H1 (cell line): ENCODE measurements around the gene EMP3. TPM values are rescaled to one million over a fixed set of nuclear protein-coding genes. Genes with fewer than 3 reads are reported as not detected.

Experiments used
- CTCF ChIA-PET: fragments of 300-600 bp; sonication (Branson Sonifier 250); formaldehyde crosslinking; loops from one replicate; lab custom pipeline; 2021; ENCODE audit not compliant: partially characterized antibody; lab: Charles Lee
- POLR2A ChIA-PET: fragments of 300-600 bp; sonication (Branson Sonifier 250); formaldehyde crosslinking; loops from one replicate; lab custom pipeline; 2021; ENCODE audit warnings: inconsistent platforms; ENCODE audit not compliant: partially characterized antibody; lab: Charles Lee
- DNase-seq, 2 experiments: peaks; one replicate each; pipeline versions ENCODE4 v3.0.0 to v3.0.0-alpha.2; 2010 to 2022; ENCODE audit warnings: low spot score in 2 of 2, low read depth in 1 of 2, mixed read lengths in 1 of 2
- FAIRE-seq: peaks from 2 replicates; lab custom pipeline; 2011; peaks lifted over from hg19 to GRCh38; lab: Jason Lieb, UNC
- H2AFZ ChIP-seq: 2 replicates; pipeline ENCODE4 v1.8.1; 2012; ENCODE audit warnings: low read length, inconsistent platforms
- H2AK5ac ChIP-seq: 2 replicates; pipeline ENCODE4 v1.6.1; 2013; ENCODE audit warnings: low read depth, low read length
- H2BK120ac ChIP-seq: replicated peaks from 2 replicates; pipeline ENCODE3; 2013; ENCODE audit warnings: low read depth, low read length, inconsistent platforms
- H2BK12ac ChIP-seq: 2 replicates; pipeline ENCODE4 v1.6.1; 2013; ENCODE audit warnings: low read depth, low read length
- H2BK15ac ChIP-seq: 2 replicates; pipeline ENCODE4 v1.6.1; 2013; ENCODE audit warnings: low read length
- H2BK20ac ChIP-seq: 2 replicates; pipeline ENCODE4 v1.6.1; 2013; ENCODE audit warnings: low read length
- H2BK5ac ChIP-seq: 2 replicates; pipeline ENCODE4 v1.6.1; 2013; ENCODE audit warnings: low read depth, low read length
- H3K14ac ChIP-seq: 2 replicates; pipeline ENCODE4 v1.6.1; 2013; ENCODE audit warnings: inconsistent platforms; ENCODE audit not compliant: insufficient read length
- H3K18ac ChIP-seq: 2 replicates; pipeline ENCODE4 v1.6.1; 2013; ENCODE audit warnings: low read length; ENCODE audit errors: extremely low read depth
- H3K23ac ChIP-seq: 2 replicates; pipeline ENCODE4 v1.6.1; 2013; ENCODE audit warnings: inconsistent platforms; ENCODE audit not compliant: insufficient read length
- H3K23me2 ChIP-seq: 2 replicates; pipeline ENCODE4 v1.6.1; 2013; ENCODE audit warnings: low read depth, low read length
- H3K27ac ChIP-seq: 2 replicates; pipeline ENCODE4 v1.6.1; 2011; ENCODE audit warnings: low read depth, low read length, inconsistent platforms
- H3K27me3 ChIP-seq, 4 experiments: replicated peaks in 1 of 4; 1 replicate in 1 of 4; 2 replicates in 3 of 4; pipeline versions ENCODE4 v1.6.1 to v1.8.1; 2011 to 2013; ENCODE audit warnings: low read length in 3 of 4, mild to moderate bottlenecking in 3 of 4, inconsistent platforms in 2 of 4, mixed read lengths in 2 of 4, moderate library complexity in 1 of 4; ENCODE audit not compliant: control insufficient read depth in 3 of 4, insufficient read depth in 3 of 4; ENCODE audit errors: extremely low read depth in 1 of 4
- H3K36me3 ChIP-seq, 4 experiments: 2 replicates each; pipeline versions ENCODE4 v1.6.1 to v1.8.1; 2011 to 2013; ENCODE audit warnings: mild to moderate bottlenecking in 4 of 4, low read length in 3 of 4, moderate library complexity in 2 of 4, control low read depth in 1 of 4, inconsistent platforms in 1 of 4; ENCODE audit not compliant: insufficient read depth in 4 of 4, control insufficient read depth in 2 of 4
- H3K4ac ChIP-seq: replicated peaks from 2 replicates; pipeline ENCODE3; 2013; ENCODE audit warnings: low read length, low read depth, mixed read lengths, inconsistent platforms; ENCODE audit not compliant: insufficient read length
- H3K4me1 ChIP-seq, 4 experiments: replicated peaks in 1 of 4; 1 replicate in 1 of 4; 2 replicates in 3 of 4; pipeline versions ENCODE4 v1.6.1 to v1.8.1; 2011 to 2013; ENCODE audit warnings: low read length in 3 of 4, inconsistent platforms in 2 of 4, mixed read lengths in 1 of 4; ENCODE audit not compliant: insufficient read depth in 4 of 4, control insufficient read depth in 3 of 4
- H3K4me2 ChIP-seq, 2 experiments: 2 replicates each; pipeline versions ENCODE4 v1.6.1 to v1.8.1; 2011 to 2013; ENCODE audit warnings: low read depth in 2 of 2, low read length in 2 of 2, control low read depth in 1 of 2, inconsistent platforms in 1 of 2, mild to moderate bottlenecking in 1 of 2; ENCODE audit not compliant: insufficient read depth in 1 of 2
- H3K4me3 ChIP-seq, 4 experiments: fragments of 200-600, 300-600 bp in 1 of 4; sonication (generic), shearing (Covaris generic), sonication (Bioruptor Twin) in 1 of 4; 2 replicates each; pipeline versions ENCODE4 v1.5.1 to v1.8.1; 2011 to 2016; ENCODE audit warnings: low read length in 4 of 4, low read depth in 3 of 4, control low read depth in 2 of 4, inconsistent platforms in 2 of 4, mild to moderate bottlenecking in 2 of 4, mixed read lengths in 1 of 4, moderate library complexity in 1 of 4; ENCODE audit not compliant: insufficient read depth in 2 of 4; ENCODE audit errors: extremely low read depth in 1 of 4
- H3K56ac ChIP-seq: replicated peaks from 2 replicates; pipeline ENCODE3; 2013; ENCODE audit warnings: low read depth, mild to moderate bottlenecking, mixed read lengths, low read length, inconsistent platforms; ENCODE audit not compliant: insufficient read length
- H3K79me1 ChIP-seq: 2 replicates; pipeline ENCODE4 v1.6.1; 2013; ENCODE audit warnings: low read depth, low read length, control low read depth
- H3K79me2 ChIP-seq, 2 experiments: 2 replicates each; pipeline versions ENCODE4 v1.6.1 to v1.8.1; 2012 to 2013; ENCODE audit warnings: low read length in 2 of 2, mild to moderate bottlenecking in 2 of 2, inconsistent platforms in 1 of 2; ENCODE audit not compliant: insufficient read depth in 2 of 2, control insufficient read depth in 1 of 2
- H3K9ac ChIP-seq, 4 experiments: replicated peaks in 1 of 4; 1 replicate in 1 of 4; 2 replicates in 3 of 4; pipeline versions ENCODE4 v1.6.1 to v1.8.1; 2011 to 2013; ENCODE audit warnings: low read depth in 3 of 4, low read length in 3 of 4, control low read depth in 2 of 4, mild to moderate bottlenecking in 2 of 4, moderate library complexity in 2 of 4, inconsistent platforms in 1 of 4; ENCODE audit errors: extremely low read depth in 1 of 4
- H3K9me3 ChIP-seq, 2 experiments: 2 replicates each; pipeline versions ENCODE4 v1.6.1 to v1.8.1; 2012 to 2013; ENCODE audit warnings: mild to moderate bottlenecking in 2 of 2, moderate library complexity in 2 of 2, control low read depth in 1 of 2, inconsistent platforms in 1 of 2, low read depth in 1 of 2, low read length in 1 of 2, mixed read lengths in 1 of 2; ENCODE audit not compliant: insufficient read depth in 2 of 2
- H4K20me1 ChIP-seq, 2 experiments: replicated peaks in 1 of 2; 2 replicates each; pipeline versions ENCODE3 to v1.8.1; 2011 to 2013; ENCODE audit warnings: inconsistent platforms in 2 of 2, low read length in 2 of 2, mild to moderate bottlenecking in 1 of 2; ENCODE audit not compliant: insufficient read depth in 2 of 2, control insufficient read depth in 1 of 2
- H4K5ac ChIP-seq: 2 replicates; pipeline ENCODE4 v1.6.1; 2013; ENCODE audit warnings: low read length, low read depth, mixed read lengths, inconsistent platforms; ENCODE audit not compliant: insufficient read length
- H4K8ac ChIP-seq: 2 replicates; pipeline ENCODE4 v1.8.0; 2013; ENCODE audit warnings: mild to moderate bottlenecking, moderate library complexity, low read length, inconsistent platforms; ENCODE audit not compliant: insufficient read depth; ENCODE audit errors: extremely low read depth
- H4K91ac ChIP-seq: replicated peaks from 2 replicates; pipeline ENCODE3; 2013; ENCODE audit warnings: low read length, mixed read lengths, inconsistent platforms; ENCODE audit not compliant: insufficient read length
- BACH1 ChIP-seq: IDR thresholded peaks from 2 replicates; pipeline ENCODE4 v1.6.1; 2012; ENCODE audit warnings: low read length, improper control_type of control experiment
- CBX5 ChIP-seq: fragments of 300-800, 300-1000 bp; sonication (generic); IDR thresholded peaks from 2 replicates; pipeline ENCODE4 v1.7.1; 2016; ENCODE audit warnings: antibody characterized with exemption, low read length, low read depth
- E2F6 ChIP-seq: IDR thresholded peaks from 2 replicates; pipeline ENCODE4 v1.6.1; 2012; ENCODE audit warnings: inconsistent platforms
- EZH2 ChIP-seq: fragments of 200-600 bp; sonication (generic); IDR thresholded peaks from 2 replicates; pipeline ENCODE4 v1.7.1; 2012; ENCODE audit warnings: low read depth, mild to moderate bottlenecking, moderate library complexity, low read length, inconsistent platforms; ENCODE audit not compliant: severe bottlenecking
- GABPA ChIP-seq: IDR thresholded peaks from 2 replicates; pipeline ENCODE4 v1.6.1; 2011; ENCODE audit warnings: mild to moderate bottlenecking, low read length, moderate library complexity, borderline replicate concordance; ENCODE audit not compliant: insufficient read depth
- JUN ChIP-seq: IDR thresholded peaks from 2 replicates; pipeline ENCODE4 v1.6.1; 2011; ENCODE audit warnings: low read depth, mild to moderate bottlenecking, improper control_type of control experiment, low read length
- POU5F1 ChIP-seq: IDR thresholded peaks from 2 replicates; pipeline ENCODE4 v1.6.1; 2011; ENCODE audit warnings: low read depth, mild to moderate bottlenecking, low read length, moderate library complexity
- RAD21 ChIP-seq, 2 experiments: IDR thresholded peaks in 1 of 2; conservative IDR thresholded peaks in 1 of 2; 2 replicates each; pipeline ENCODE4 v1.6.1; 2011; ENCODE audit warnings: low read depth in 2 of 2, low read length in 2 of 2, improper control_type of control experiment in 1 of 2, inconsistent platforms in 1 of 2, mild to moderate bottlenecking in 1 of 2, moderate library complexity in 1 of 2
- SAP30 ChIP-seq: fragments of 300-600 bp; sonication (generic); IDR thresholded peaks from 2 replicates; pipeline ENCODE4 v1.7.1; 2012; ENCODE audit warnings: low read length, moderate library complexity, mild to moderate bottlenecking, inconsistent platforms; ENCODE audit not compliant: insufficient read depth, insufficient replicate concordance
- SIRT6 ChIP-seq: IDR thresholded peaks from one replicate; pipeline ENCODE4 v1.7.1; 2012; ENCODE audit warnings: low read length, inconsistent platforms
- SIX5 ChIP-seq: IDR thresholded peaks from 2 replicates; pipeline ENCODE4 v1.6.1; 2011; ENCODE audit warnings: mild to moderate bottlenecking, low read depth, low read length
- SP2 ChIP-seq: IDR thresholded peaks from 2 replicates; pipeline ENCODE4 v1.6.1; 2012; ENCODE audit warnings: mild to moderate bottlenecking, low read length, inconsistent platforms
- SRF ChIP-seq: IDR thresholded peaks from 2 replicates; pipeline ENCODE4 v1.6.1; 2011; ENCODE audit warnings: mild to moderate bottlenecking, low read depth, low read length, moderate library complexity
- WGBS, 2 experiments: shearing (Covaris generic) in 1 of 2; methylation state at CpG; one replicate each; pipeline versions ENCODE4 v1.1.6 to v1.1.7; 2013 to 2015; ENCODE audit warnings: low lambda C conversion rate in 2 of 2, mixed read lengths in 2 of 2, inconsistent platforms in 1 of 2, low coverage in 1 of 2, missing lambda C conversion rate in 1 of 2; ENCODE audit not compliant: insufficient replicate concordance in 2 of 2, insufficient coverage in 1 of 2, insufficient read length in 1 of 2; ENCODE audit errors: extremely low coverage in 1 of 2, missing lambda C conversion rate in 1 of 2; 5-methylcytosine and 5-hydroxymethylcytosine counted together
- polyA plus RNA-seq, 7 experiments: library from polyadenylated mRNA; depleted of rRNA in 3 of 7; stranded (reverse) in 5 of 7; unstranded in 2 of 7; fragments of >200 nt in 5 of 7; fragments of 200-250 nt in 2 of 7; gene quantifications; 1 replicate in 5 of 7; 2 replicates in 1 of 7; 4 replicates in 1 of 7; pipeline versions ENCODE4 v1.2.1 to v1.2.3, GENCODE V29; 2011 to 2013; ENCODE audit warnings: missing spikeins in 2 of 7, mixed read lengths in 2 of 7
- total RNA-seq: library from RNA; stranded (reverse); fragmentation: NEBNext Ultra II Directional; extraction: Animal tissue kit (Norgen Biotek cat#: 25700); gene quantifications from 2 replicates; pipeline ENCODE4 v1.2.1, GENCODE V29; 2021

The EMP3 gene
- total and polyA plus RNA-seq, 2 of the 8 experiments (the other 6 are each of a cell fraction or from before 2014, with no cell fraction given), result 18.4 to 87.8 TPM

- Histone ChIP-seq H3K23ac (no peak overlapping the region), H4K5ac (peak overlapping the region; percentile 71), H2BK20ac (no peak overlapping the region), H4K91ac (peak overlapping the region; percentile 77), H3K27me3 (peaks cover 0 to 10% (median 2%) of the 10 kb centered on the region in 4 experiments; a peak in 2 of 7 replicates), H2AK5ac (peak overlapping the region; percentile 84; the same call in 1 of the 2 replicates), H4K20me1 (no peaks in the 10 kb centered on the region), H2BK5ac (peak overlapping the region; percentile 92), H3K23me2 (peaks cover 7% of the 10 kb centered on the region), H3K79me1 (no peaks in the 10 kb centered on the region), H2BK120ac (peak overlapping the region; percentile 18), H2BK15ac (no peak overlapping the region), H3K27ac (peak overlapping the region; percentile 80), H3K9ac (peak overlapping the region; percentile 71 to 91 (median 82)), H3K79me2 (no peaks in the 10 kb centered on the region), H3K18ac (peak overlapping the region; percentile 96), H3K14ac (no peak overlapping the region), H4K8ac (peak overlapping the region; percentile 91), H3K56ac (peak overlapping the region; percentile 88), H3K36me3 (no peaks in the 10 kb centered on the region), H2BK12ac (peak overlapping the region; percentile 87), H3K4me2 (peak overlapping the region; percentile 77 to 97), H3K4ac (peak overlapping the region; percentile 58), H3K9me3 (no peaks in the 10 kb centered on the region), H2AFZ (no peak overlapping the region), H3K4me3 (peak overlapping the region; percentile 44 to 90 (median 72)), H3K4me1 (peaks cover 0 to 5% (median 4%) of the 10 kb centered on the region in 4 experiments; a peak in 4 of 7 replicates)
- POLR2A ChIA-PET, result interaction anchor here (0.8 to 3.1 kb wide), 15 partner anchors 9 to 116 kb away, joined by 3 to 27 read pairs (median 5); partner anchors contain the start of genes GRIN2D, GRWD1 and KDELR1
- CTCF ChIA-PET, result interaction anchor here (0.9 to 2.6 kb wide), 10 partner anchors 9 to 106 kb away, joined by 3 to 12 read pairs (median 4); partner anchors contain the start of gene KDELR1
- DNase-seq (no peak), FAIRE-seq (no peak)
- 6% methylated on average over 7 of the region's 10 CpGs; no CpG with 5 or more reads in 1 of the 2 experiments for WGBS, 2 experiments
- TF ChIP-seq SRF (no peak), GABPA (no peak), EZH2 (no peak), SIRT6 (no peak), SAP30 (peak; percentile 63), SIX5 (no peak), POU5F1 (no peak), CBX5 (no peak), JUN (no peak), BACH1 (no peak), SP2 (no peak), RAD21 (IDR thresholded peaks at IDR 0.05 in 1 of 2, conservative IDR thresholded peaks at IDR 0.05 in 1 of 2; ENCODE audit: low read depth in 2 of 2, low read length in 2 of 2) (no peak), E2F6 (no peak)
Measured at GRCh38 chr19:48363500-48363809, 38.1 kb downstream of the EMP3 start.
